Parathyroid adenoma (tissue), 2 donors: ENCODE results near the gene CLEC18B.
"Not testable (repeated sequence)": the region's sequence is repeated elsewhere in the genome, so short reads cannot be mapped to it uniquely, and the experiment has no call there.

Source experiments
- H2AFZ ChIP-seq: fragments of 300-600 bp; sonication (generic); one replicate; pipeline ENCODE4 v1.7.0; 2017; ENCODE audit warnings: antibody characterized with exemption, mild to moderate bottlenecking
- H3K27ac ChIP-seq: fragments of 300-600 bp; sonication (generic); one replicate; pipeline ENCODE4 v1.7.0; 2017
- H3K27me3 ChIP-seq: fragments of 300-600 bp; sonication (generic); one replicate; pipeline ENCODE4 v1.7.0; 2017; ENCODE audit warnings: low read length; ENCODE audit not compliant: control insufficient read depth, insufficient read depth
- H3K36me3 ChIP-seq: fragments of 300-600 bp; sonication (generic); one replicate; pipeline ENCODE4 v1.7.0; 2017; ENCODE audit warnings: low read length; ENCODE audit not compliant: control insufficient read depth, insufficient read depth
- H3K4me1 ChIP-seq: fragments of 300-600 bp; sonication (generic); one replicate; pipeline ENCODE4 v1.7.0; 2017; ENCODE audit warnings: control low read depth
- H3K4me2 ChIP-seq: fragments of 300-600 bp; sonication (generic); one replicate; pipeline ENCODE4 v1.7.0; 2017; ENCODE audit warnings: low read length
- H3K4me3 ChIP-seq: fragments of 300-600 bp; sonication (generic); one replicate; pipeline ENCODE4 v1.7.0; 2017; ENCODE audit warnings: low read depth, low read length
- H3K79me2 ChIP-seq: fragments of 300-600 bp; sonication (generic); one replicate; pipeline ENCODE4 v1.7.0; 2017; ENCODE audit warnings: control low read depth
- H3K9ac ChIP-seq: fragments of 300-600 bp; sonication (generic); one replicate; pipeline ENCODE4 v1.7.0; 2017; ENCODE audit warnings: mild to moderate bottlenecking
- H3K9me3 ChIP-seq: fragments of 300-600 bp; sonication (generic); one replicate; pipeline ENCODE4 v1.7.0; 2017; ENCODE audit warnings: low read length; ENCODE audit not compliant: control insufficient read depth
- CTCF ChIP-seq: fragments of 300-600 bp; sonication (generic); IDR thresholded peaks from one replicate; pipeline ENCODE4 v1.7.0; 2017; ENCODE audit warnings: antibody characterized with exemption, mild to moderate bottlenecking
- donor health status: primary hyperparathyroidism.

The CLEC18B gene

DNA sequence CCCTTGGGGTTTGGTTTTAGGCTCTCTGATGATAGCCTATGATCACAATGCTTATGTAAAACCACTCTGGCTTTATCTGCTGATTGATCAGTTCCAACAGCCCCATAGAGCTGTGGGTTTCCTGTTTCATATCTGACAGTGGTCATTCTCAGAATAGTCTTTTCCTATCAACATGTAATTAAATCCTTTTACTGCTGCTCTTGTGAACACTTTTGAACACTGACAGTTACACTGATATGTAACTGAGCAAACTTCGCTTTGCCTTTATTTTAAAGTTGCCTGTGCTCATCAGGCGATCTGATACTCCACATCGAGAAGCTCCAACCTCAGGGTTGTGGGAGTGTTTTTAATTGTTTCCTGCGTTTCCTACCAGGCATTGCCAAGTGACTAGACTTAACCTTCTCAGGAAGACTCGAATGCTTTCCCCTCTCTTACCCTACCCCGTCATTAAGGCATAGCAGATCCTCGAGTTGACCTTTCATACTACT, 17.3 kb upstream of the CLEC18B start:
- H3K4me3 ChIP-seq = no peak overlapping the region
- H3K79me2 ChIP-seq = no peaks in the 10 kb centered on the region
- no peaks in the 10 kb centered on the region for H3K36me3 ChIP-seq
- TF ChIP-seq CTCF = no peak
- H2AFZ ChIP-seq = no peak overlapping the region
- no peaks in the 10 kb centered on the region for H3K27me3 ChIP-seq
- H3K9me3 ChIP-seq = no peaks in the 10 kb centered on the region
- H3K27ac ChIP-seq = peak overlapping the region; percentile 54
- H3K4me1 ChIP-seq = peaks cover 8% of the 10 kb centered on the region
- H3K9ac ChIP-seq = no peak overlapping the region
- H3K4me2 ChIP-seq = no peak overlapping the region

DNA sequence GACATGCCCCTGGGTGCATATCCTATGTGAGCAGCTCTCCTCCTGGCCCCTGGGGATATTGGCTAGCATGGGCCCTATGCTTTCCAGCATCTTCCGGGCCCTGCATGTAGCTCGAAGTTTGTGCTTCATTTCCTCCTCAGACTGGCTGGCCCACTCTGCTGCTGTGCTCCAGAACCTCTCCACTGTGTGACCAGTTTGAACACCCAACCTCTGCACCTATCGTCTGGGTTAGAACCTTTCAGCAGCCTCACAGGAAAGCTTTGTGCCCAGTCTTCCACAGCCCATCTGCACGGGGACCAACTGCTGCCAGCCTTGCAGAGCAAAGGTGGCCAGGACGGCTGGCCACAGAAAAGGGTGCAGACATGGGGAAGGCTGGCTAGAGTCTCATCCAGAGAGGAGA, 10.2 kb upstream of the CLEC18B start:
- no peaks in the 10 kb centered on the region for H3K79me2 ChIP-seq
- no peaks in the 10 kb centered on the region for H3K27me3 ChIP-seq
- no peak overlapping the region for H2AFZ ChIP-seq
- no peak overlapping the region for H3K4me3 ChIP-seq
- H3K27ac ChIP-seq = no peak overlapping the region
- no peak overlapping the region for H3K9ac ChIP-seq
- H3K36me3 ChIP-seq = no peaks in the 10 kb centered on the region
- no peak for TF ChIP-seq CTCF
- no peak overlapping the region for H3K4me2 ChIP-seq
- no peaks in the 10 kb centered on the region for H3K4me1 ChIP-seq
- H3K9me3 ChIP-seq = no peaks in the 10 kb centered on the region

DNA sequence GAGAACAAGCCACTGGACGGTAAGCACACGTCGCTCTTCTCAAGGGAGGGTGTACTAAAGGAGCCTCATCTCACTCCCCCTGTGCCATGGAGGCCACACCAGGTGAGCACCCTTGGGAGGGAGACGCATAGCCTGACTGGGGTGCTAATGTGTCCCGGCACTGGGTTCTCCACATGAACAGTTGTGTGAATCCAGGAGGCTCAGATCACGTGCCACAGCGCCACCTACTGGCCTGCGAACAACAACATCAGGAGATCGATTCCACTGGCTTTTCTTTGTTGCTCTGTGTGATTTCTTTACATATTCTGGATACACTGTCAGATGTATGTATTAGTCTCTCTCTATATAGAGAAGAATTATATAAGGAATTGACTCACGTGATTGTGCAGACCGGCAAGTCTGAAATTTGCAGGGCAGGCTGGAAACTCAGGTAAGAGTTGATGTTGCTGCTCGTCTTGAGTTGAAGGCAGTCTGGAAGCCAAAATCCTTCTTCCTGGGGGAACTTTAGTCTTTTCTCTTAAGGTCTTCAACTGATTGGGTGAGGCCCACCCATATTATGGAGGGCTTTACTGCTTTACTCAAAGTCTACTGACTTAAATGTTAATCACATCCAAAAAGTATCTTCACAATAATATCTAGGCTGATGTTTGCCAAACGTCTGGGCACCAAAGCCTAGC, 8.9 kb upstream of the CLEC18B start:
- TF ChIP-seq CTCF = peak; percentile 77
- not testable (repeated sequence) for H3K36me3 ChIP-seq, H3K27me3 ChIP-seq, H3K79me2 ChIP-seq, H3K4me2 ChIP-seq, H3K9me3 ChIP-seq, H3K4me1 ChIP-seq, H3K4me3 ChIP-seq, H3K9ac ChIP-seq, H2AFZ ChIP-seq, H3K27ac ChIP-seq

DNA sequence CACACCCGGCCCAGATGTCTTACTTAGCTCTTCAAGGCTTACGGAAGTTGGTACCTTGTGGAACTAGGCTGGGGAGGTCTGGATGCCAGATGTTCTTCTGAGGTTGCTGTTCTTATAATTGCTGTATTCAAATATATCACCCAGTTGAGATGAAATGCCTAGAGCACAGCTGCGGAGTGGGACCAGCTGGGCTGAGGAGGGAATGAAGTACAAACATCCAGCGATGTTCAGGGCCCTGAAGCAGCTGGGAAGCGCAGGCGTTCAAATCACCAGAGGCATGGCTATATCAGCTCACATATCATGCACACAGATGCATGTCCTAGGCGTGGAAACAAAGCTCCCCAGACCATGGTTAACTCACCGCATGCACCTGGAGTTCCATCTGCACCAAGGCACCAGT, 7.2 kb upstream of the CLEC18B start:
- H3K27me3 ChIP-seq, H3K4me3 ChIP-seq, H3K9ac ChIP-seq, H3K4me1 ChIP-seq, H2AFZ ChIP-seq, H3K4me2 ChIP-seq, H3K27ac ChIP-seq, H3K36me3 ChIP-seq, H3K79me2 ChIP-seq, H3K9me3 ChIP-seq: not testable (repeated sequence)

GRCh38 chr16:74425751-74426150, 4.5 kb upstream of the CLEC18B start:
- not testable (repeated sequence) for H3K27me3 ChIP-seq, H3K9me3 ChIP-seq, H3K4me1 ChIP-seq, H3K4me3 ChIP-seq, H3K27ac ChIP-seq, H3K9ac ChIP-seq, H2AFZ ChIP-seq, H3K36me3 ChIP-seq, H3K4me2 ChIP-seq, H3K79me2 ChIP-seq

DNA sequence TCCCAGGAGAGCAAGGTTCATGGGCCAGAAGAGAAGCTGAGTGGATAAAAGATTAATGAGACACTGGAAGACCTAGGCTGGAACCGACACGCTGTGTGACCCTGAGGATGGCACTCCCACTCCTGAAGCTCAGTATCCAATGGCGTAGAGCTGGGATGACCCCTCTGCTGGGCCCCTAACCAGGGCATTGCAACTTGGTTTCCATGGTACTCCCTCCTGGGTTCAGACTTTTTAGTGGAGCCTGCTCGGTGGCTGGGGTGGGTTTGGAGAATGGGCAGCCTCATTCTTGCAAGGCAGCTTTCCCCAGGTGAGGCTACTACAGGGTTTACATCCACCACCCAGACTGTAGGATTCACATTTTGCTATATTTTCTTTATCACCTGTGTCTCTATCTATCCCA, 2.4 kb upstream of the CLEC18B start:
- H3K4me3 ChIP-seq, H3K4me1 ChIP-seq, H3K79me2 ChIP-seq, H3K27me3 ChIP-seq, H3K9ac ChIP-seq, H3K36me3 ChIP-seq, H2AFZ ChIP-seq, H3K27ac ChIP-seq, H3K4me2 ChIP-seq, H3K9me3 ChIP-seq: not testable (repeated sequence)

- H2AFZ ChIP-seq, H3K9ac ChIP-seq, H3K9me3 ChIP-seq, H3K4me1 ChIP-seq, H3K36me3 ChIP-seq, H3K4me3 ChIP-seq, H3K79me2 ChIP-seq, H3K4me2 ChIP-seq, H3K27ac ChIP-seq, H3K27me3 ChIP-seq: not testable (repeated sequence)
Measured at GRCh38 chr16:74422086-74422485, 808 bp upstream of the CLEC18B start.

DNA sequence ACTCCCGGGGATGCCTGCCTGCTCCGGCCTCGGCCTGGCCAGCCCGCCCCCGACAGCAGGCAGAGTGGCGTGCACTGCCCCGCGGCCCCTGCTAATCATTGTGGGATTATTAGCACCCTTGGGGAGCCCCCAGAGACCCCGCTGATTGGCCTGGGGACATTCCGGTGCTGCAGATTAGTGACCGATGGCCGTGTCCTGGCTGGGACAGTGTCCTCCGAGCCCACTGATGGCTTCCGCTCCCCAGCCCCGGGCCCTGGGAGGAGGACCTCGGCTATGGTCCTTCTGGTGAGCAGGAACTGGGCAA, 156 bp upstream of the CLEC18B start:
- not testable (repeated sequence) for H2AFZ ChIP-seq, H3K4me2 ChIP-seq, H3K4me1 ChIP-seq, H3K36me3 ChIP-seq, H3K27me3 ChIP-seq, H3K27ac ChIP-seq, H3K9ac ChIP-seq, H3K79me2 ChIP-seq, H3K9me3 ChIP-seq, H3K4me3 ChIP-seq

- H3K4me2 ChIP-seq, H3K4me3 ChIP-seq, H3K79me2 ChIP-seq, H3K36me3 ChIP-seq, H3K27ac ChIP-seq, H3K4me1 ChIP-seq, H3K9me3 ChIP-seq, H3K27me3 ChIP-seq, H2AFZ ChIP-seq, H3K9ac ChIP-seq: not testable (repeated sequence)
Measured at GRCh38 chr16:74419811-74420210, 1.5 kb downstream of the CLEC18B start.
